ENCODE measurements around the gene E2F8.

E2F8 gene

GRCh38 chr11:19218216-19218615, 22.5 kb downstream of the E2F8 start:
- no peak for DNase-seq

- DNase-seq = no peak
Measured at GRCh38 chr11:19216709-19217374, 23.9 kb downstream of the E2F8 start.

- no peak for DNase-seq
Measured at GRCh38 chr11:19216021-19216420, 24.7 kb downstream of the E2F8 start.

GRCh38 chr11:19209617-19210370, 31.0 kb downstream of the E2F8 start:
- DNase-seq = no peak

- DNase-seq = no peak
Measured at GRCh38 chr11:19208959-19209546, 31.7 kb downstream of the E2F8 start.

GRCh38 chr11:19208181-19208580, 32.6 kb downstream of the E2F8 start:
- no peak for DNase-seq

GRCh38 chr11:19204836-19205235, 35.9 kb downstream of the E2F8 start:
- DNase-seq = no peak

- no peak for DNase-seq
Measured at GRCh38 chr11:19201737-19202605, 38.8 kb downstream of the E2F8 start, which contains the start of gene CSRP3. Gene CSRP3, minus strand, starts transcription at chr11:19201983. Its CDS starts 9,535 bp downstream, at chr11:19192448.

- DNase-seq = no peak
Measured at GRCh38 chr11:19200410-19201201, 40.1 kb downstream of the E2F8 start.

GRCh38 chr11:19199771-19200170, 41.0 kb downstream of the E2F8 start:
- no peak for DNase-seq

- DNase-seq = no peak
Measured at GRCh38 chr11:19199048-19199447, 41.7 kb downstream of the E2F8 start.

GRCh38 chr11:19196432-19196831, 44.3 kb downstream of the E2F8 start:
- DNase-seq = no peak

GRCh38 chr11:19194620-19195308, 46.0 kb downstream of the E2F8 start:
- DNase-seq = no peak

GRCh38 chr11:19193916-19194315, 46.8 kb downstream of the E2F8 start:
- no peak for DNase-seq

GRCh38 chr11:19191530-19192169, 49.1 kb downstream of the E2F8 start:
- DNase-seq = no peak

GRCh38 chr11:19187833-19188258, 52.9 kb downstream of the E2F8 start:
- no peak for DNase-seq

GRCh38 chr11:19187114-19187832, 53.5 kb downstream of the E2F8 start:
- no peak for DNase-seq

- DNase-seq = no peak
Measured at GRCh38 chr11:19185516-19186052, 55.2 kb downstream of the E2F8 start.

GRCh38 chr11:19185036-19185435, 55.7 kb downstream of the E2F8 start:
- no peak for DNase-seq

- DNase-seq = no peak
Measured at GRCh38 chr11:19183646-19184045, 57.1 kb downstream of the E2F8 start.

All from NCI-H187 (cell line).